Peyer's patch (tissue), 4 donors: ENCODE data around the gene LILRB4.

Experiments
- CTCF ChIP-seq, 6 experiments: fragments of 450-650 bp in 4 of 6; fragments of 200-600 bp in 2 of 6; sonication (generic) in 1 of 6; IDR thresholded peaks; one replicate each; pipeline ENCODE4 v1.5.1; 2017 to 2019; ENCODE audit warnings: antibody characterized with exemption in 6 of 6, mild to moderate bottlenecking in 3 of 6, moderate library complexity in 1 of 6
- POLR2A ChIP-seq, 2 donors: fragments of 450-650 bp; IDR thresholded peaks; one replicate each; pipeline ENCODE4 v1.5.1; 2017; ENCODE audit warnings: antibody characterized with exemption in 2 of 2, mild to moderate bottlenecking in 2 of 2, moderate library complexity in 2 of 2

- TF ChIP-seq CTCF (IDR thresholded peaks at IDR 0.05): no peak
- TF ChIP-seq POLR2A (IDR thresholded peaks at IDR 0.05): no peak
Observed at GRCh38 chr19:54670576-54671357, 8.0 kb downstream of the LILRB4 start.
